Measurements from ENCODE around the gene ATP11A.

The ATP11A gene

DNA sequence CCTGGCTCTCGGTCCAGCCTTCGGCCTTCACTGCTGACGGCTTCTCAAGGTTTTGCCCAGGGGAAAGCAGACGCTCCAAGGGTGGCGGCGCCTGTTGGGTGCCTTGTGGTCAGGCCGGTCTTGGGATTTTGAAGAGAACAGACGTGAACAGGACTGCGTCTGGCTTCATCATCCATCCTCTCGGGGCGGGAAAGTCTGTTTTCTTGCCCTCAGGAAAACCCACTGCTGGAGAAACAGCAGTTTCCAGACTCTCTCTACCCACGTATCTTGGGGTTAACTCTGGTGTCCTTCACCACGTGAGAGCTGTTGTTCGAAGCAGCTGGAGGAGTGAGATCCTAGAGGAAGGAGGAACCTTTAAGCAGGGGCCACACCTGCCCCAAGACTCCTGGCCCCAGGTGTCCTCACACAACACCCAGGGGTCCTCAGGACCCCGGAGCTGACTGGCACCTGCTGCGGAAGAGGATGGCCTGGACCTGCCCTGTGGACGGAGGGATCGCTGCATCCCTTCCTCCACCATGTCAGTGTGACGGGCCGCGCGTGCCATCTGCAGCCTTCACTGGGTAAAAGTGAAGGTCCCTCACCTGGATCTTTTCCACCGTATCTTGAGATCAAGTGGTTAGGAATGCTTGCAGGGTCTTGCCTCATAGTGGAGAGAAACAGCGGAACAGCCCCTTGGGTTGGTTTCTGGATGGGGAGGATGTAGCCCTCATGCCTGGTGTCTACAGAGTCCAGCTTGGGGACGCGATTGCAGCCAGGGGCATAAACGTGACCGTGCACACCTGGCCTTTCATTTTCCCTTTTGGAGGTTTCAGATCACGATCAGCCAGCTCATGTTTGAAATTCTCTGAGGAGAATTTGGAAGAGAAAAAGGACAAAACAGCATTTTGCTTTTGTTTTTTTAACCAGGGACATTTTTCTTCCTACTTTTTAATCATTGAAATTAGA is 209.7 kb downstream of the ATP11A start:
- DNase-seq = no peak

DNA sequence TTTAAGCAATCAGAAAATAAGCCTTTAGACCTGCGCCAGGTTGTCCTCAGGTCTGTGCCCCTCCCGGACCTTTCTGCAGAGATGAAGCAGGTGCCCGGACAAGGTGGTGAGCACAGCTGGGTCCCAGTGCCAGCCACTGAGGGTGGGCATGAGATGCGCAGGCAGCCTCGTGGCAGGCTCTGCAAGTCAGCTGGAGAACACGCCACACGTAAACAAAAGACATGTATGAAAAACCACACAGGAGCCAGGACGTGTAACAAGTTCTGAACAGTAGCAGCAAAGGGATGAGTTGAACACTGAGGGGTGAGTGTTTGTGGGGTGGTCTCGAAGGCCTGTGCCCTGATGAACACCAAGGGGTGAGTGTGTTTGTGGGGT is 210.4 kb downstream of the ATP11A start:
- no peak for DNase-seq

DNA sequence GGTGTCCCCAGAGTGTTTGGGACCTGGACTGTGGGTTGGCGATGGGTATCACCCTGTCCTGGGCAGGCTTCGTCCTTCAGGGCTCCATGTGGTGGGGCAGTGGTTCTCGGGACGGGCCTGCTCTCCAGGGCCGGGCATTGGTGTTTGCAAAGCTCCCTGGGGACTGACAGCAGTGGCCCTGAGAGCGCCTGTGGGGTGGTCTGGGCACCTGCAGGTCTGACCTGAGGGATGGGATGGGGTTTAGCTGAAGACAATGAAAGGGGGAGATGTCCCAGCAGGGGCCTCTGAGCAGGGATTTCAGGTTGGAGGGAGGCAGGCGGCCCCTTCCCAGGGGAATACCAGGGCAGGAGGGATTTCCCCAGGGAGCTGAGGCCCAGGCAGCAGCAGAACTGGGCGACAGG is 210.9 kb downstream of the ATP11A start:
- DNase-seq = no peak

DNA sequence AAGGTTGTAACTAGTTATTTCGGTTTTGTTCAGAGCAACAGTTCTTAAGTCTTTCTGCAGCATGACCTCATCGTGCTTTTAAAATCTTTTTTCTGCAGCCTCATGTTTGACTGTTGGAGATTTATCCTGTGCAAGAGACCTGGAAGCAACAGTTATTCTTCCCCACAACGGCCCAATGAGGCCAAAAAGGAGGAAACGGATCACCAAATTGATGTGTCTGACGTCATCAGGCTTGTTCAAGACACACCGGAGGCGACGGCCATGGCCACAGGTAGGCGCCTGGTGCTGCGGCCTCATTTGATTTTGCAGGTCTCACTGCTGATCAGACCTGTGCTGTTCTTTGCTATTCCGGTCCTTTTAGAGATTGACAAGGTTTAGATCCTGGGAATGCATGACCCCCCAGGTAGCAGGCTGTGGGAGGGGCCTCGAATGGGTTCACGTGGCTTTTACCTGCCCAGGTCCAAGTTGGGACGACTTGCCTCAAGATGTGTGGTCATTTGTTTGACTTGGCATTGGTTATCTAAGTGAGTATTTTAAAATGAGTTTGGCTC is 212.3 kb downstream of the ATP11A start:
- DNase-seq = no peak

DNA sequence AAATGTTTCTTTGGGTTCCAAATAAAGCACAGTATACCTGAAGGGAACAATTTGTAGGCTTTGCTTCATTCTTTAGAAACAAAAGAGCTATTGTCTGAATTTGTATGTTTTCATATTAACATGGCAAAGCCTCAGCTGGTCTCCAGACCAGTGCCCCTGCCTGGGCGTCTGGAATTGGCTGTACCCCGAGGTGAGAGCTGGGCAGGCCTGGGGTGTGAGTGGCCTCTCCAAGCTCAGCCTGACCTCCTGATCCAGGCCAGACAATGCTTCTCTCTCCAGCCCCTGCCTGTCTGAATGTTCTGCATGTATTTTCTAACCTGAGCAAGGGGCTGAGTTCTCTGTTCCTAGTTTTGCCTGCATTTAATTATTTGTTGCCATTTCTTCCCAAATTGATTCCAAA is 212.8 kb downstream of the ATP11A start:
- no peak for DNase-seq

DNA sequence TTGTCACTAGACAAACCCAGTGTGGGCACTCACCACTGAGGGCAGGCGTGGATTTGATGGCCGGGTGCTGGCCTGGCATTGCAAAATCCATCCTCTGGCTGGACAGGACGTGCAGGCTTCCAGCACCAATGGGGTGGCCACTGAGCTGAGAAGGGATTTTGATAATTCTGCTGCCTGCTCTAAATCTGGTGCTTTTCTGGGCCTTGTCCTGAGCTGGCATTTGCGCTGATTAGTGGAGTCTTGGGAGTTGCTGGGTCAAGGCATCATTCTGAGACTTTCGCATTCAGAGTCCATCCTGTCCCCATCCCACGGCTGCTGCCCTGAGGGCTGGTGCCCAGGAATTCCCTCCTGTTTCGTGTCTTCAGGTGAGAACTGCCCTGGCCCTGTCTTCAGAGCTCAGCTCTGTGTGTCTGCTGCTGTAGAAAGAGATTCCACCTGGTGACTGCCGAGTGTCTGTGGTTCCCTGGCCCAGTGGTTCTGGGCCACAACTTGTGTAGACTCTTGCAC is 213.3 kb downstream of the ATP11A start:
- no peak for DNase-seq

DNA sequence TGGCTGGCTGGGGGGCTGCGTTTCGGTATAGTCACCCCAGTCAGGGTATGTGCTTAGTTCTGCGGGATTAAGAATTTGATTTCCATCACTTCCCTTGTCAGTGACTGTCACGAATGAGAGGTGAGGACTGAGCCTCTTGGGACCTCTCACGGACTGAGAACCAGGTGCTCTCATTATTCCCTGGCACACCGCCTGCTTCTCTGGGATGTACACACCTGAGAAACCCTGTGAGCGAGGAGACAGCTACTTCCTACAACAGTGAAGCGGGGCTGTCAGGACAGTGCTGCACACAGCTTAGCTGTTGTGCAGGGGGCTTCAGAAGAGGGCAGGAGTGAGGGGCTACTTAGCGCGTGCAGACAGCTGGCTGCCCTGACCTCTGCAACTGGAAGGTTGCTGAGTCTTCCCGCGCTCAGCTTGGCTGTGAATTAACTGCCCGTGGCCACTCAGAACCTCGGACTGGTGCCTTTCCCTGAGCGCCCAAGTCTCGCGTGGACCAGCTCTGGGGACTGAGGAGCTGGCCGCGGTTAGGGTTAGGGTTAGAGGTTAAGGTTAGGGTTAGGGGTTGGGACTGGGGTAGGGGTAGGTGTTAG is 213.9 kb downstream of the ATP11A start:
- no peak for DNase-seq

DNA sequence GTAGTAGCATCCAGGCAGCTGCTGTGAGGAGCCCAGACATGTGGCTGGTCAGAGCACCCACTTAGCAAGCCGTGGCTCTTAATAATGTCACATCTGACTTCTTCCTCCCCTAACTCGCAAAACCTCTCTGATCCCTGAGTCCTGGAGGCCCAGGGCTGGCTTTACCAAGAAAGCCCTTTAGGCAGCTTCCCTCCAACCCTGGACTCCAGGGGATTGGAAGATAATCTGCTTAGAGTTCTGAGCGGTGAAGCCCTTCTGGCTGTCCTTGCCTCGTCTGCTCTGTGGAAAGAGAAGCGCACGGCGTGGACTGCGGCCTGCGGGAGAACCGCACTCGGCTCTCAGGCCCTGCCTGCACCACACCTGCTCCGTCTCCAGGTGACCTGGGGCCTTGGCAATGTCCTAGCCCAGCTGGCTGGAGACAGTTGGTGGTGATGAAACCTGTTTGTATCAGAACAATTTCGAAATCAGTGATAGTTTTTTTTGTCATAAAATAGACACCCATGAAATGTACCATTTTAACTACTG is 214.7 kb downstream of the ATP11A start:
- DNase-seq = no peak

DNA sequence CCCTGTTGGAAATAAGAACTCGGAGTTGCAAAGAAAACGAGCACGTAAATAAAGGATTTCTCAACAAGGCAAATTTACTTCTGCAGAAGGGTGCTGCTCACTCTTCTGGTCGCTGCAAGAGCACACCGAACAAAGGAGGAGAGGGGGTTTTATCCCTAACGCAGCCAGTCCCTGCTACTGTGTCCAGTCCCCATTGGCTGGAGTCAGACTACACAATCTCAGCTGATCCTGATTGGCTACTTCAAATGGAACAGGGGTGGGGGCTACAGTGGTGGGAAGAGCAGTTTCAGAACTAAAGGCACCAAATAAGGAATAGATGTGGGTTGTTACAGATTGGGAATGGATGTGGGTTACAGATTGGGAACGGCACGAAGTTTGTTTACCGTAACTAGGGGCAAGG is 215.2 kb downstream of the ATP11A start:
- DNase-seq = no peak

DNA sequence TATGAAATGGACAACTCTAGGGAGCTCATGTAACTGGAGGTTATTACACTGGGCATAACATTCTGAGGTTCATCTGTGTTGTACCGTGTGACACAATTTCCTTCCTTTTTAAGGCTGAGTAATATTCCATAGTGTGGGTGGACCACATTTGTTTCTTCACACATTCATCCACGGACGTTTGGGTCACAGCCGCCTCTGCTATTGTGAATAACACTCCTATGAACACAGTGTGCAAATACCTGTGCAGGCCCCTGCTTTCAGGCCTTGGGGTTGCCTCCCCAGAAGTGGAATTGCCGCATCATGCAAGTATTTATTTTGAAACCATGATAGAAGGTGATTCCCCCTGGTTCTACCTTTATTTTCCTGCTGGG is 215.8 kb downstream of the ATP11A start:
- DNase-seq = no peak

DNA sequence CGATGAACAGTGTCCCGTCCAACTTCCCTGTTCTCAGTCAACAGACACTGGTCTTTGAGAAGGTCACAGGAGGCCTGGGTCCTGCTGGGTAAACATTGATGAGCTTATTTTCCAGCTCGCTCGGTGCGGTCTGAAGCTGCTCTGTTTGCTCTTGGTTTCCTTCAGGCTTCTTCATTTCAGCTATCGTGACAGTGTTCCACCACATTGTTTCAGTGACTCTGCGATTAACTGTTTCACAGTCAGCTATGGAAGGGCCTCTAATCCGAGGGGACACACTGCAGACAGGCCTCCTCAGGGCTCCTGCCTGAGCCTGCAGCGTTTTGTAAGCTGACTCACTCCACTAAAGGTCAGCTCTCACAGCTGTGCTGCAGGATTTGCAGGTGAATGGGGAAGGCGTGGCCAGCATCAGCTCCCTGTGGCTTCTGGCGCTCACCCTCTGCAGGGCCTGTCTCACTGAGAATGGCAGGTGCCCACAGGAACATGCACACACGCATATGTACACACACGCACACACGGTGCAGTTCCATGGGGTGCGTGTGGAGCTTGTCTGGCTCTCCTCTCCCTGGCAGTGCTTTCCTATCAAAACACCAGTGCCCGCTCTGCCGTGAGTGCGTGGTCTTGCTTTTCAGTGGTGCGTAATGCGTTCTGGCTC is 216.3 kb downstream of the ATP11A start:
- DNase-seq = no peak

DNA sequence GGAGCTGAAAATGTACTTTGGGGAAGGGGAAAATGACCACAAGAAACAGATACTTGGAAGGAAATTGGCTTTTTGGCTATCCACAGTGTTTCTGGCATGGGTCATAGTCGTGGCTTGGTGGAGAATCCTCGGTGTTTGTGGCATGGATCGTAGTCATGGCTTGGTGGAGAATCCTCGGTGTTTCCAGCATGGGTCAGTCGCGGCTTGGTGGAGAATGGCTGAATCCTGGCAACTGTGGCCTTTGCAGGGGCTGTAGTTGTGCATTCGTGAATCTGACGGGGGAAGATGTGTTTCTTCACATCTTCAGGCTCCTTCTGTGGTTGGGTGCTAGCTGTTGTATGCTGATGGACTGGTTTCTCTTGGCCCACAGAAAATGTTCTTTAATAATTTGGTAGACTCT is 217.4 kb downstream of the ATP11A start:
- DNase-seq = no peak

DNA sequence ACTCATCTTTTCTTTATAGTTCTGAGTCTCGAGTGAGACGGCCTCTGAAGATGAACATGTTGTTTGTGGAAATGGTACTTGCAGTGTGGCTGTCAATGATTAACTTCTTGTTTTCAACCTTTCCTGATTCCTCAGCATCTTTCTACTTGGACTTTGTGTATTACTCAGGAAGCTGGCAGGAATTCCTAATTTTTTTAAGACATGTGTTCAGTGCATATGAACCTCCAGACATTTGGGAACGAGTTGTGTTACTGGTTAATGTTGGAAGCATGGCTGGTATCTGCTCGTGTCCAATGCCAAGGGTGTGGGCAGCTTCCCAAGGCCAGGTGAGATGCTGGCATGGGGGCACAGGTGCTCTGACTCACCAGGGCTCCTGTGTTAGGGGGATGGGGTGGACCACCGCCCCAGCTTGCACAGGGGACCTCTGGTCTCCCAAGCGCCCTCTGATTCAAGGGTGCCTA is 218.1 kb downstream of the ATP11A start:
- no peak for DNase-seq

DNA sequence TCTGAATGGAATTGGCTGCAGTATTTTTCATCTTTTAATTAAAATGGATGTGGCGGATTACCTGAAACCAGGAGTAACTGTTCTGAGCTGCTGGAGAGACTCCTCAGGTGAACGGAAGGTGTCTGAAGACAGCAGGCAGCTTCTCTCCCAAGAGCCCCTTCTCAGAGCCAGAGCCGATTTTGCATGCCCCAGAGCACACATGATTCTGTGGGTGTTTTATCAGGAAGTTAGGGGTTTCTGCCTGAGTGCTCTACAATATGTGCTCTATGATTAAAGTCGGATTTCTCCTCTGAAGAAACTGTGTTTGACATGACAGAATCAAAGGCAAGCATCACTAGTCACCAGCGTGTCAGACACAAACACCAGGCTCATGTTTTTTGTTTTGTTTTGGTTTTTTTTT is 218.5 kb downstream of the ATP11A start:
- no peak for DNase-seq

DNA sequence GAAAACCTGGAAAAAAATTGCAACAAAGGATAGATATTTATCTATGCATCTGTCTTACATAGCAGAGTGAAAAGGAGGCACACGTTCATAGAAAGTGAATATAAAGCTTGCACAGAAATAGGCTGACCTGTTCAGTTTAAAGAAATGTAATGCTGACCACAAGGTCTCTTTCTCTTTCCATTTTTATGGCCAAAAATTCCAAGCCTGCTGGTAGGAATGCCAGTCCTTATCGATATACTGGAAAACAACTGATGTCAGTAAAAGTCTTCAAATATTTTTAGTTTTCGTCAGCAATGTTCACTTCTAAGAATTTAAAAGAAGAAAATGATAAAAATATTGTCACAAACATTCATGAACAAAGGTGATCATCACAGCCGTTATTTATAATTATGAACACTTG is 220.2 kb downstream of the ATP11A start:
- DNase-seq = no peak

DNA sequence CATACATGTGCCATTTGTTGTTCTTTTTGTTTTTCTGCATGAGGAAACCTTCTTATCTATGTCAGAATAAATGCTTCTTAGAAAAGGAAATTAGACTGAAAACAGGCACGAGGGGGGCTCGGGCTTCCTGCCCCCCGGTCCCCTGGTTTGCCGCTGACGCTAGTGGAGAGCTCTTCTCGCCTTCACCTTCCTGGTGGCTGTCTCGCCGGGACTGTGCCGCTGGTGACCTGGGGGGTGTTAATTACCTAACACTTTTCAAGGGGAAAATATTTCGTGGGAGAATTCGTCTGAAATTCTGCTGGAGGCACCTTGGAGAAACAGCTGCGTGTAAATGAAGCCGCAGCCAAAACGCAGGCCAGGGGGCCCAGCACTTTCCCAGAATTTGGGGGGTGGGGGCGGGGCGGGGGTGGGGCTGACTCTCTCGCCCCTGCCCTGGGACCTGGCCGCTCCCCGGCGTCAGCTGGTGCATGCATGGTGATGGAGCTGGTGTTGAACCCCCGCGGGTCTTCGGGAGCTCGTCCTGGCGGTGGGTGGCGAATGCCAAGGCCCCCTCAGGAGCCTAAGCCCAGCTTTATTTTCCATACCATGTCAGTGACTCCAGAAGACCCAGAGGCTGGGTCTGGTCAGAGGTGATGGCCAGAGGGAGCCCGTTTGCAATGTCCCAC is 220.9 kb downstream of the ATP11A start:
- DNase-seq = no peak

DNA sequence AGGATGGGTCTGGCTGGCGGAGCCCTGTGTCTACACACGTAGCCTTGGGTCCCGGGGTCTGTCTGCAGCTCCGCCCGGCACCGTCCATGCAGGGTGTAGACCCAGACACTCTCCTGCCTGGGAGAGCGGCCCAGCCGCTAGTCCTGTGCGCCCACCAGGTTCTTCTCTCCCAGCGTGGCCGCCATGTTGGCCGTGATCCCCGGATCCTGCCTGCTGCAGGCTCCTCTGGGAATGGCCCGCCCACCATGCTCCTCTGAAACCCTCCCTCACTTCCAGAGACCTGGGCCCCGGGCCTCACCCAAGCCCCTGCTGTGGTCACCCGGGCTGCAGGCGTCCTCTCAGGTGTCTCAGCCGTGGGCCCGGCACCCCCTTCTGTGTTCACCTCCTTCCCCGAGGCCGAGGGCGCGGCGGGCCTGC is 221.5 kb downstream of the ATP11A start:
- DNase-seq = no peak

DNA sequence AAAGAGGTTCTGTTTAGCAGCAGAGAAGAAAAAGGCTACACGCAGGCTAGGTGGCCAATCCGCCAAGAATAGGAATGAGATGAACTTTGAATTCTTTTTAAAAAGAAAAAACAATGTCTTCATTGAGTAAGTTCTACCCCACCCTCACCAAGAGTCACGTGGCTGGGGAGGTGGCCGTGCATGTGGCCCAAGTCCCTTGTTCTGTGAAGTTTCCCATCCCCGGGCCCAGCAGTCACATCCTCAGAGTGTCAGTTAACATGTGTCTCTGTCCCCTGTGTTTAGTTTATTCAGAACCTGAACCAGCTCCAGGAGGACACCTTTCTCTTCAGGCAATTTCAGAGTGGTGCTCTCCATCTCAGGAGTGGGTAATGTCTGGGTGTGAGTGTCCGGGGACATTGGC is 222.0 kb downstream of the ATP11A start:
- no peak for DNase-seq

DNA sequence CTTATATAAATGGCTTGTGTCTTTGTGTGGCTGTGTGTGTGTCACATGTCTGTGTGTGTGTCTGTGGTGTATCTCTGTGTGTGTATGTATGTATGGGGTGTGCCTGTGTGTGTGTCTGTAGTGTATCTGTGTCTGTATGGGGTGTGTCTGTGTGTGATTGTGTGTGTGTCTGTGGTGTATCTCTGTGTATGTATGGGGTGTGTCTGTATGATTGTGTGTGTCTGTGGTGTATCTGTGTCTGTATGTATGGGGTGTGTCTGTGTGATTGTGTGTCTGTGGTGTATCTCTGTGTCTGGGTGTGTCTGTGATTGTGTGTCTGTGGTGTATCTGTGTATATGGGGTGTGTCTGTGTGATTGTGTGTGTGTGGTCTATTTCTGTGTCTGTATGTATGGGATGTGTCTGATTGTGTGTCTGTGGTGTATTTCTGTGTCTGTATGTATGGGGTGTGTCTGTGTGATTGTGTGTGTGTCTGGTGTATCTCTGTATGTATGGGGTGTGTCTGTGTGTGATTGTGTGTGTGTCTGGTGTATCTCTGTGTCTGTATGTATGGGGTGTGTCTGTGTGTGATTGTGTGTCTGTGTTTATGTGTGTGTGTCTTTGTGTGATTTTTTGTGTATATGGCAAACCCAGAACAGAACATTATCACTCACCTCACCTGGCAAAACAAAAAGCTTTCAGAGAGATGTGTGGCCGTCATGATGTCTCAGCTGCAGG is 223.0 kb downstream of the ATP11A start:
- DNase-seq = no peak

DNA sequence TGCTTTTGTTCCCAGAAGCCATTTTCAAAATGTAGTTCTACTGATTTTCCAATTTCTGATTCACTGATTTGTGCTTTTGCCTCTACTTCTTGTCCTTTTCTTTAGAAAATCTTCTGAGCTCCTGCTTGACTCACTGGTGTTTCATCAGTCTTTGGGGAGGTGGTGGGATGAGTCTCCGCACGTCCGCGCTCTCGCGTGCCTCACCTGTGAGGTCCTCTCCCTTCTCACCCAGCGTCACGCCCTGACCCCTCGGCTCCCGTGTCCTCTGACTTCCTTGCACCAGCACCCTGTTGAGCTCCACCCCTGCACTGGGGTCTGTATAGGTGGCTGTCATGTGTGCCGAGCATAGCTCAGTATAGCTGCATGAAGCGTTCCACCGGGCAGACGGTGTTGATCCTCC is 226.5 kb downstream of the ATP11A start:
- no peak for DNase-seq

DNA sequence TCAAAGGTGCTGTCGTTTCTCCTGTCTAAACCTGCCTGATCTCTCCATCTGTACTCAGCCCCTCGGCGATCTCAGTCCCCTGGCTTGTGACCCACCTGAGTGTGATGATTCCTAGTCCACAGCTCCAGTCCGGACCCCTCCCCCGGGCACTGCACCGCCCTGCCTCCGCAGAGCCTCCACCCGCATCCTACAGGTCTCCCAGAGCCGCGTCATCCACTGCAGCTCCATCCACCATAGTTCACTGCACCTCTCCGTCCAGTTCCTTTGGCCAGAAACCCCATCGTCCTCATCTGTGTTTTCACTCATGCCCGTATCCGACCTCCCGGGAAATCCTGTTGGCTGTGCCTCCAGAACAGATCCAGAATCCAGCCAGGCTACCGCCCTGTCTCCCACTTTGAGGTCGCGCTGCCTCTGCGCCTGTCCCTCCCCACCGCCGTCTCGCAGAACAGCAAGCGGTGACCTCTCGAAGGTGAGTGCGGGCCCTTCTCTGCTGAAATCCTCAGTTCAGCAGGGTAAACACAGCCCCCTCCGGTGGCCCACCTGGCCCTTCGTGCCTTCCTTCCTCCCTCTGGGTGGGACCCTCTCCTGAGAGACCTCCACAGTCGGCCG is 227.3 kb downstream of the ATP11A start:
- DNase-seq = no peak

Data from T-helper 2 cell (primary cell).